HL-60 (cell line): ENCODE results near the gene KPNA5.

Source experiments
- DNase-seq, 2 experiments: peaks; one replicate each; pipeline ENCODE4 v3.0.0-alpha.2; 2010 to 2020; ENCODE audit warnings: low read depth in 1 of 2, low spot score in 1 of 2
- H3K27ac ChIP-seq: fragments of 250-450 bp; sonication (Bioruptor Pico); replicated peaks from 2 replicates; pipeline ENCODE4 v1.5.1; 2020; ENCODE audit warnings: mild to moderate bottlenecking, moderate library complexity
- H3K27me3 ChIP-seq: fragments of 250-450 bp; sonication (Bioruptor Pico); 2 replicates; pipeline ENCODE4 v1.5.1; 2021; ENCODE audit warnings: mild to moderate bottlenecking, moderate library complexity; ENCODE audit not compliant: insufficient read depth, poor library complexity, severe bottlenecking
- H3K4me3 ChIP-seq: replicated peaks from 2 replicates; pipeline ENCODE4 v1.5.1; 2011; ENCODE audit warnings: mild to moderate bottlenecking, control low read depth, low read length; ENCODE audit not compliant: insufficient read depth
- GABPA ChIP-seq: IDR thresholded peaks from 2 replicates; pipeline ENCODE4 v1.6.1; 2012; ENCODE audit warnings: low read depth
- POLR2AphosphoS5 ChIP-seq: IDR thresholded peaks from 2 replicates; pipeline ENCODE4 v1.6.1; 2012; ENCODE audit warnings: low read depth
- SPI1 ChIP-seq: IDR thresholded peaks from 2 replicates; pipeline ENCODE4 v1.6.1; 2012; ENCODE audit warnings: low read depth, mild to moderate bottlenecking, borderline replicate concordance
- TF ChIP-seq, protein P1 (sequence below): IDR thresholded peaks from 2 replicates; pipeline ENCODE4 v1.6.1; 2012; ENCODE audit warnings: low read depth; ENCODE audit not compliant: insufficient replicate concordance
- TF ChIP-seq, protein P2 (sequence below): IDR thresholded peaks from one replicate; pipeline ENCODE4 v1.5.1; 2011; ENCODE audit warnings: low read length, control low read depth, inconsistent platforms; ENCODE audit not compliant: insufficient read depth

KPNA5 gene

DNA sequence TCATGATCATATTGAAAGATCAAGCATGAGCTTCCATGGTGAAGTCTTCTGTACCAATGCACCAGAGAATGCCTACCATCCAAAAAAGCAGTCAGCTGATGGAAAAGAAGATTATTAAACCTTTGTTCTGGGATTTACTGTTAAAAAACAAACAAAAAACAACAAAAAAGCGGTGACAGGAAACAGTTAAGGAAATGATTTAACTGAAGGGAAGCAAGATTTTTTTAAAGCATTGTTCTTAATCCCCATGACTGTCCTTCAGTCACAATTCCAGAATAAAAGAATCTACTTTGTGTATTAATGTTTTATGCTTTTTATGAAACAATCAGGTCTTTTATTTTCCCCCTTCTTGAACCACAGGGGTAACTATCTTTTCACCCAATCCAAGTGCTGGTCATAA is 60.6 kb downstream of the KPNA5 start:
- H3K4me3 ChIP-seq: no peak overlapping the region
- no peak for DNase-seq
- H3K27me3 ChIP-seq: no peaks in the 10 kb centered on the region
- H3K27ac ChIP-seq: no peak overlapping the region
- no peak for TF ChIP-seq POLR2AphosphoS5
- no peak for TF ChIP-seq GABPA
- TF ChIP-seq, protein P1, sequence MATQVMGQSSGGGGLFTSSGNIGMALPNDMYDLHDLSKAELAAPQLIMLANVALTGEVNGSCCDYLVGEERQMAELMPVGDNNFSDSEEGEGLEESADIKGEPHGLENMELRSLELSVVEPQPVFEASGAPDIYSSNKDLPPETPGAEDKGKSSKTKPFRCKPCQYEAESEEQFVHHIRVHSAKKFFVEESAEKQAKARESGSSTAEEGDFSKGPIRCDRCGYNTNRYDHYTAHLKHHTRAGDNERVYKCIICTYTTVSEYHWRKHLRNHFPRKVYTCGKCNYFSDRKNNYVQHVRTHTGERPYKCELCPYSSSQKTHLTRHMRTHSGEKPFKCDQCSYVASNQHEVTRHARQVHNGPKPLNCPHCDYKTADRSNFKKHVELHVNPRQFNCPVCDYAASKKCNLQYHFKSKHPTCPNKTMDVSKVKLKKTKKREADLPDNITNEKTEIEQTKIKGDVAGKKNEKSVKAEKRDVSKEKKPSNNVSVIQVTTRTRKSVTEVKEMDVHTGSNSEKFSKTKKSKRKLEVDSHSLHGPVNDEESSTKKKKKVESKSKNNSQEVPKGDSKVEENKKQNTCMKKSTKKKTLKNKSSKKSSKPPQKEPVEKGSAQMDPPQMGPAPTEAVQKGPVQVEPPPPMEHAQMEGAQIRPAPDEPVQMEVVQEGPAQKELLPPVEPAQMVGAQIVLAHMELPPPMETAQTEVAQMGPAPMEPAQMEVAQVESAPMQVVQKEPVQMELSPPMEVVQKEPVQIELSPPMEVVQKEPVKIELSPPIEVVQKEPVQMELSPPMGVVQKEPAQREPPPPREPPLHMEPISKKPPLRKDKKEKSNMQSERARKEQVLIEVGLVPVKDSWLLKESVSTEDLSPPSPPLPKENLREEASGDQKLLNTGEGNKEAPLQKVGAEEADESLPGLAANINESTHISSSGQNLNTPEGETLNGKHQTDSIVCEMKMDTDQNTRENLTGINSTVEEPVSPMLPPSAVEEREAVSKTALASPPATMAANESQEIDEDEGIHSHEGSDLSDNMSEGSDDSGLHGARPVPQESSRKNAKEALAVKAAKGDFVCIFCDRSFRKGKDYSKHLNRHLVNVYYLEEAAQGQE: no peak
- TF ChIP-seq SPI1: no peak
- TF ChIP-seq, protein P2, sequence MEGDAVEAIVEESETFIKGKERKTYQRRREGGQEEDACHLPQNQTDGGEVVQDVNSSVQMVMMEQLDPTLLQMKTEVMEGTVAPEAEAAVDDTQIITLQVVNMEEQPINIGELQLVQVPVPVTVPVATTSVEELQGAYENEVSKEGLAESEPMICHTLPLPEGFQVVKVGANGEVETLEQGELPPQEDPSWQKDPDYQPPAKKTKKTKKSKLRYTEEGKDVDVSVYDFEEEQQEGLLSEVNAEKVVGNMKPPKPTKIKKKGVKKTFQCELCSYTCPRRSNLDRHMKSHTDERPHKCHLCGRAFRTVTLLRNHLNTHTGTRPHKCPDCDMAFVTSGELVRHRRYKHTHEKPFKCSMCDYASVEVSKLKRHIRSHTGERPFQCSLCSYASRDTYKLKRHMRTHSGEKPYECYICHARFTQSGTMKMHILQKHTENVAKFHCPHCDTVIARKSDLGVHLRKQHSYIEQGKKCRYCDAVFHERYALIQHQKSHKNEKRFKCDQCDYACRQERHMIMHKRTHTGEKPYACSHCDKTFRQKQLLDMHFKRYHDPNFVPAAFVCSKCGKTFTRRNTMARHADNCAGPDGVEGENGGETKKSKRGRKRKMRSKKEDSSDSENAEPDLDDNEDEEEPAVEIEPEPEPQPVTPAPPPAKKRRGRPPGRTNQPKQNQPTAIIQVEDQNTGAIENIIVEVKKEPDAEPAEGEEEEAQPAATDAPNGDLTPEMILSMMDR: no peak

DNA sequence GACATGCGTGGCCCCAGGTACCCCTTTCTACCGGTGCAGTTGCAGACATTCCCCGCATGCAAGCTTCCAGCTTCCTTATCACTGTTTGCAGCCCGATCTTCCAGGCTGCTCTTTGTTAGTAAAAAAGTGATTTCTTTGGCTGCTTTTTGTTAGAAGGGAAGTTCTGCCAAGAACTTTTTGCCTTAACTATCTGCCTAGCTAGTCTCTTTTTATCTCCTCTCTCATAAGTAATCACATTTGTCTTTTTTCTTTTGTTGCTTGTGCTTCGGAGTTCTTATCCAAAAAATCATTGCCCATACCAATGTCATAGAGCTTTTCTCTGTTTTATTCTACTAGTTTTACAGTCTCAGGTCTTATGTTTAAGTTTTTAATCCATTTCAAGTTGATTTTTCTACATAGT is 64.2 kb downstream of the KPNA5 start:
- no peak for DNase-seq
- Histone ChIP-seq H3K4me3 (no peak overlapping the region), H3K27me3 (peaks cover 2% of the 10 kb centered on the region), H3K27ac (no peak overlapping the region)
- TF ChIP-seq, protein P2: no peak
- no peak for TF ChIP-seq GABPA
- TF ChIP-seq, protein P1: no peak
- TF ChIP-seq SPI1: no peak
- no peak for TF ChIP-seq POLR2AphosphoS5

DNA sequence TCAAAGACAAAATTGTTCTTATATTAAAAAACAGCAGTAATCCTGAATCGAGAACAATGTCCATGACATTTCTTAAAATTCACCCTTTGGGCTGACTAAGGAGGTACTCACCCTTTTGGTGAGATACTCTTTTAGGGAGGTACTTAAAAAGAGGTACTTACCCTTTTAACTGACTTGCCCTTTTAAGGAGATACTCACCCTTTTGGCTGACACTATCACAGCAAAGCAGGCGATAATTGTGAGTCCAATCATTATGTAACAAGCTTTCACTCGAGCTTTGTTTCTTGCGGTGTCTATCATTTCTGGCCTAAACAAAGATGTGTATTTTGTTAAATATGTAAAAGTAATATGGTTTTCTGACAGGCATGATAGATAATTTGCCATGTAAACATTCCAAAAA is 80.8 kb downstream of the KPNA5 start:
- TF ChIP-seq SPI1 (no peak), POLR2AphosphoS5 (no peak), GABPA (no peak)
- TF ChIP-seq, protein P2: no peak
- TF ChIP-seq, protein P1: no peak
- H3K27me3 ChIP-seq: peaks cover 41% of the 10 kb centered on the region

More for the DNA sequence above, 80.8 kb downstream of the KPNA5 start:
- H3K27ac ChIP-seq: no peak overlapping the region
- H3K4me3 ChIP-seq: no peak overlapping the region
- DNase-seq: no peak
